Rectal smooth muscle tissue (tissue), 1 donor: ENCODE measurements around the gene CDK2AP2.
"Not testable (repeated sequence)": the region's sequence is repeated elsewhere in the genome, so short reads cannot be mapped to it uniquely, and the experiment has no call there.

Experiments
- H3K27ac ChIP-seq: one replicate; pipeline ENCODE4 v1.7.0; 2013; ENCODE audit warnings: low read depth, low read length, inconsistent platforms
- H3K27me3 ChIP-seq: one replicate; pipeline ENCODE4 v1.7.0; 2013; ENCODE audit warnings: low read length; ENCODE audit not compliant: control insufficient read depth, insufficient read depth
- H3K36me3 ChIP-seq: one replicate; pipeline ENCODE4 v1.7.0; 2013; ENCODE audit warnings: low read length; ENCODE audit not compliant: control insufficient read depth, insufficient read depth
- H3K4me1 ChIP-seq: one replicate; pipeline ENCODE4 v1.7.0; 2013; ENCODE audit warnings: low read length; ENCODE audit not compliant: control insufficient read depth, insufficient read depth
- H3K4me3 ChIP-seq: one replicate; pipeline ENCODE4 v1.7.0; 2013; ENCODE audit warnings: low read length
- H3K9ac ChIP-seq: one replicate; pipeline ENCODE4 v1.7.0; 2013; ENCODE audit warnings: low read length

The CDK2AP2 gene

GRCh38 chr11:67521924-67522323 is 14.0 kb upstream of the CDK2AP2 start:
- H3K4me1 ChIP-seq = no peaks in the 10 kb centered on the region
- no peak overlapping the region for H3K4me3 ChIP-seq
- peaks cover 3% of the 10 kb centered on the region for H3K27me3 ChIP-seq
- no peak overlapping the region for H3K9ac ChIP-seq
- no peaks in the 10 kb centered on the region for H3K36me3 ChIP-seq
- no peak overlapping the region for H3K27ac ChIP-seq

GRCh38 chr11:67520856-67521824 is 13.2 kb upstream of the CDK2AP2 start:
- no peak overlapping the region for H3K9ac ChIP-seq
- H3K36me3 ChIP-seq = no peaks in the 10 kb centered on the region
- H3K27ac ChIP-seq = no peak overlapping the region
- H3K4me3 ChIP-seq = no peak overlapping the region
- H3K4me1 ChIP-seq = no peaks in the 10 kb centered on the region
- peaks cover 3% of the 10 kb centered on the region for H3K27me3 ChIP-seq

GRCh38 chr11:67519726-67520125 is 11.8 kb upstream of the CDK2AP2 start:
- peaks cover 3% of the 10 kb centered on the region for H3K27me3 ChIP-seq
- no peaks in the 10 kb centered on the region for H3K36me3 ChIP-seq
- no peak overlapping the region for H3K27ac ChIP-seq
- no peak overlapping the region for H3K4me3 ChIP-seq
- H3K9ac ChIP-seq = no peak overlapping the region
- no peaks in the 10 kb centered on the region for H3K4me1 ChIP-seq

- H3K4me3 ChIP-seq = no peak overlapping the region
- no peak overlapping the region for H3K27ac ChIP-seq
- H3K9ac ChIP-seq = no peak overlapping the region
- H3K27me3 ChIP-seq = no peaks in the 10 kb centered on the region
- H3K4me1 ChIP-seq = no peaks in the 10 kb centered on the region
- no peaks in the 10 kb centered on the region for H3K36me3 ChIP-seq
Measured at GRCh38 chr11:67517784-67518552, 10.0 kb upstream of the CDK2AP2 start.

- H3K4me3 ChIP-seq = no peak overlapping the region
- H3K27ac ChIP-seq = no peak overlapping the region
- H3K36me3 ChIP-seq = no peaks in the 10 kb centered on the region
- H3K27me3 ChIP-seq = no peaks in the 10 kb centered on the region
- H3K4me1 ChIP-seq = no peaks in the 10 kb centered on the region
- no peak overlapping the region for H3K9ac ChIP-seq
Measured at GRCh38 chr11:67516806-67517205, 8.8 kb upstream of the CDK2AP2 start.

- H3K4me3 ChIP-seq = no peak overlapping the region
- H3K27ac ChIP-seq = no peak overlapping the region
- H3K9ac ChIP-seq = no peak overlapping the region
- H3K36me3 ChIP-seq = no peaks in the 10 kb centered on the region
- H3K27me3 ChIP-seq = no peaks in the 10 kb centered on the region
- H3K4me1 ChIP-seq = no peaks in the 10 kb centered on the region
Measured at GRCh38 chr11:67514116-67514515, 6.2 kb upstream of the CDK2AP2 start.

- H3K4me3 ChIP-seq = not testable (repeated sequence)
Measured at GRCh38 chr11:67511558-67511957, 3.6 kb upstream of the CDK2AP2 start.

GRCh38 chr11:67510023-67510345 is 2.0 kb upstream of the CDK2AP2 start:
- H3K9ac ChIP-seq = peak overlapping the region; percentile 39
- H3K4me1 ChIP-seq = peaks cover 6% of the 10 kb centered on the region
- H3K27ac ChIP-seq = no peak overlapping the region
- no peak overlapping the region for H3K4me3 ChIP-seq
- H3K27me3 ChIP-seq = peaks cover 2% of the 10 kb centered on the region
- no peaks in the 10 kb centered on the region for H3K36me3 ChIP-seq

More at GRCh38 chr11:67511558-67511957, 3.6 kb upstream of the CDK2AP2 start:
- not testable (repeated sequence) for H3K27me3 ChIP-seq, H3K4me1 ChIP-seq, H3K27ac ChIP-seq, H3K9ac ChIP-seq, H3K36me3 ChIP-seq

- no peaks in the 10 kb centered on the region for H3K36me3 ChIP-seq
- H3K27ac ChIP-seq = peak overlapping the region; percentile 99
- H3K4me3 ChIP-seq = peak overlapping the region; percentile 89
- peak overlapping the region; percentile 79 for H3K9ac ChIP-seq
- peaks cover 5% of the 10 kb centered on the region for H3K27me3 ChIP-seq
- H3K4me1 ChIP-seq = peaks cover 9% of the 10 kb centered on the region
Measured at GRCh38 chr11:67508486-67509121, 642 bp upstream of the CDK2AP2 start.

GRCh38 chr11:67507242-67507863 is 609 bp downstream of the CDK2AP2 start:
- peaks cover 5% of the 10 kb centered on the region for H3K27me3 ChIP-seq
- peak overlapping the region; percentile 57 for H3K9ac ChIP-seq
- no peaks in the 10 kb centered on the region for H3K36me3 ChIP-seq
- peaks cover 9% of the 10 kb centered on the region for H3K4me1 ChIP-seq
- H3K27ac ChIP-seq = peak overlapping the region; percentile 99
- peak overlapping the region; percentile 80 for H3K4me3 ChIP-seq

GRCh38 chr11:67506426-67507051 is 1.4 kb downstream of the CDK2AP2 start:
- Histone ChIP-seq H3K4me3 (peak overlapping the region; percentile 5), H3K27me3 (peaks cover 5% of the 10 kb centered on the region), H3K9ac (no peak overlapping the region), H3K36me3 (no peaks in the 10 kb centered on the region), H3K4me1 (peaks cover 9% of the 10 kb centered on the region), H3K27ac (no peak overlapping the region)
